ENCODE data around the gene SLC12A9.

Gene SLC12A9

GRCh38 chr7:100884736-100885439, 32.4 kb downstream of the SLC12A9 start:
- DNase-seq (ENCODE audit: low spot score) = peak; percentile 55

DNA sequence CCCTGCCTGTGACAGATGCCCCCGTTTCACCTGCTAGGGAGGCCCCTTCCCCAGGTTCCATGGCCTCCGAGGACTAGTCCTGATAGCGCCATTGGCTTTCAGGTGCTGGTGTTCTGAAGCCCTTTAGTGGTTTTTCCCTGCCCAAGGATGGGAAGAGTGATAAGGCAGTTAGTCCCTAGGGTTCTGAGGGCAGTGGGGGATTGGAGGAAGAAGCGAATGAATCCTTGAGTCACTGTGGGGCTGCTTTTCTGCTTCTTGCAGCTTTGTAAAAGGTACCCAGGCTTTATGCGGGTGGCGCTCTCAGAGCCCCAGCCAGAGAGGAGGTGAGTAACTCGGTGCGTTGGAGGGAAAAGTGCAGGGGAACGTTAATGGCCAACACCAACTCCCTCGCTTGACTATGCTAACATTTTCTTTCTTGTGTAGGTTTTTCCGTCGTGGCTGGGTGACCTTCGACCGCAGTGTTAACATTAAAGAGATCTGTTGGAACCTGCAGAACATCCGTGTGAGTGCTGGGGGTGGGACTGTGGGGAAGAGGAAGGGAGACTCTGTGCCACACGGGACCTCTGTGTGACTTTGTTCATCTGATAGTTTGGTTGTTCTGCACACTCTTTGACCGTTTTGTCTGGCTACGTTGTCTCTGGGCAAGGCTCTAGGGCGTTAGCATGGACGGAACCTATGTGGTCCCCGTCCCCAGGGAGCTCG, 33.1 kb downstream of the SLC12A9 start:
- no peak for DNase-seq (ENCODE audit: low spot score)

- DNase-seq (ENCODE audit: low spot score) = no peak
Measured at GRCh38 chr7:100886142-100886935, 33.8 kb downstream of the SLC12A9 start.

- no peak for DNase-seq (ENCODE audit: low spot score)
Measured at GRCh38 chr7:100886936-100887515, 34.5 kb downstream of the SLC12A9 start.

DNA sequence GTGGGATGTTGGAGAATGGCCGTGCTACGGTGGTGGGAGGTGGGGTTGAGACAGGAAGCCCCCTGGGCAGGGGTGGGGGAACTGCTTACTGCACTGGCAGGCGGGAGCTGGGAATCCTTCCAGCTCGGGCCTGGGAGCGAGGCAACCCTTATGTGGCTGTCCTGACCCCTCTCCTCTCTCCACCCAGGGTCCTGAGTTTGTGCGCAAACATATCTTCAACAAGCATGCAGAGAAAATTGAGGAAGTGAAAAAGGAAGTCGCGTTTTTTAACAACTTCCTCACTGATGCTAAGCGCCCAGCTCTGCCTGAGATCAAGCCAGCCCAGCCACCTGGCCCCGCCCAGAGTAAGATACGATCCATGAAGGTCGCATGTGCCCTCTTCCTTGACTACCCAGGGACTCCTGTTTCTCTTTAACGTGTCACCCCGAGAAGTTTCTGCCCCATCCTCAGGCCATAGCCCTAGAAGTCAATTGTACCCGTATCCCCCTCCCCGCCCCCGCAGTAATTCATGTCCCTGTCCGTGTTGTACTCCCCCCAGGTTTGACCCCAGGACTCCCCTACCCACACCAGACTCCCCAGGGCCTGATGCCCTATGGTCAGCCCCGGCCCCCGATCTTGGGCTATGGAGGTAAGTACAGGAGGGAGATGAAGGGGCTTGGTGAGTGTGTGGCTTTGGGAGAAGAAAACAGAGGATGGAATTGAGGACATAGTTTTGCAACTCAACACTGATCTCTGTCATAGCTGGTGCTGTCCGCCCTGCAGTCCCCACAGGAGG, 35.2 kb downstream of the SLC12A9 start:
- peak; percentile 57 for DNase-seq (ENCODE audit: low spot score)

GRCh38 chr7:100888291-100888987, 35.9 kb downstream of the SLC12A9 start:
- no peak for DNase-seq (ENCODE audit: low spot score)

DNA sequence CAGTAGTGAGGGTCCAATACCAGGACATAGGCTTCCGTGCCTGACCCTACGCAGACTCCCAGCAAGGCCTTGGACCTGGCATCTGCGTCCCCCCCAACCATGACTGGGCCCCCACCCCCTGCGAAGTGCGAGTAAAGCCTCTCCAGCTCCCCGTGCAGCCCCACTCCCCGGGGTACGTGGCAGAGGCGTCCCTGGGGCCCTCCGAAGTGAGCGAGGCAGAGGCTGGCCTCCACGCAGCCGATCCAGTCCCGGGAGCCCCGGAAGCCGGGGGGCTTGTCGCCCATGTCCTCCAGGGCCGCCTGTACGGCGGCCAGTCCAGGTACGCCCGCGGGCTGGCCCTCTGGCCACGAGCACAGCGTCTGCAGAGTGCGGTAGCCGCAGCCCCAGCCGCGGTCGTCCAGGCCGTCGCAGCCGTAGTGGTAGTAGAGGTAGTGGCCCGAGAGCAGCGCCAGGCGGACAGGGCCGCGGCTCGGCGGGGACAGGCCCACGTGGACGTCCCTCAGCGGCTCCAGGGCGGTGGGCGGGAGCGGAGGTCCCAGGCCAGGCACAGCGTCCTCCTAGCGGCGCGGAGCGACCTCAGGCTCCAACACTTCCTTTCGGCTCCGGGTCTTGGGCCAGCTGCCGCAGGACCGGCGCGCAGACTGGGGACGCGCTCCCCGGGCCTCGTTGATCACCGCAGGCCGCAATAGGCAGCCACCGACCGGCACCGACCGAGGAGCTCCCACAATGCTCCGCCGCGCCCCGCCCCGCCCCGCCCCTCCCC, 36.7 kb downstream of the SLC12A9 start, which contains the start of gene UFSP1:
UFSP1 (minus strand) TSS at position 728 of the 763 bp plus-strand sequence; CDS start at position 284, 444 bp downstream.
- DNase-seq (ENCODE audit: low spot score) = no peak

GRCh38 chr7:100890653-100891567, 38.4 kb downstream of the SLC12A9 start:
- DNase-seq (ENCODE audit: low spot score) = no peak

- no peak for DNase-seq (ENCODE audit: low spot score)
Measured at GRCh38 chr7:100891568-100892247, 39.2 kb downstream of the SLC12A9 start.

GRCh38 chr7:100892364-100893317, 40.1 kb downstream of the SLC12A9 start:
- no peak for DNase-seq (ENCODE audit: low spot score)

DNA sequence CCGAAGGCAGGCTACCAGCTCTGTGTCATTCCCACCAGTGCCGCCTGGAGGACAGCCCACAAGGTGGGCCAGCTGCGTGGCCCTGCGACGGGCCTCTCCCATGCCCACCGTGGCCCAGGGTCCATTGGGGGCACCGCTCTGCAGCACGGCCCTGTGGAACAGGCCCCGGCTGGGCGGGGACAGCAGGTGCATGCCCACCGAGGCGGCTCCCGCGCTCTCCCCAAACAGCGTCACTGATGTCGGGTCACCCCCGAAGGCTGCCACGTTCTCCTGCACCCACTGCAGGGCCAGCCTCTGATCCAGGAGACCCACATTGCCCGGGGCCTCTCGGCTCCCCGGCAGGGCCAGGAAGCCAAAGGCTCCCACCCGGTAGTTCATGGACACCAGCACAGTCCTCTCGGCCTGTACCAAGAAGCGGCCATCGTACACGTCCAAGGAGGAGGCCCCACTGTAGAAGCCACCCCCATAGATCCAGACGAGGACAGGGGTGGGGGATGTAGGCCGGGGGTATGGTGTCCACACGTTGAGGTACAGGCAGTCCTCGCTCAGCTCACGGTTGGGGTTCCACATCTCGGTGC, 40.9 kb downstream of the SLC12A9 start:
- DNase-seq (ENCODE audit: low spot score) = no peak

DNA sequence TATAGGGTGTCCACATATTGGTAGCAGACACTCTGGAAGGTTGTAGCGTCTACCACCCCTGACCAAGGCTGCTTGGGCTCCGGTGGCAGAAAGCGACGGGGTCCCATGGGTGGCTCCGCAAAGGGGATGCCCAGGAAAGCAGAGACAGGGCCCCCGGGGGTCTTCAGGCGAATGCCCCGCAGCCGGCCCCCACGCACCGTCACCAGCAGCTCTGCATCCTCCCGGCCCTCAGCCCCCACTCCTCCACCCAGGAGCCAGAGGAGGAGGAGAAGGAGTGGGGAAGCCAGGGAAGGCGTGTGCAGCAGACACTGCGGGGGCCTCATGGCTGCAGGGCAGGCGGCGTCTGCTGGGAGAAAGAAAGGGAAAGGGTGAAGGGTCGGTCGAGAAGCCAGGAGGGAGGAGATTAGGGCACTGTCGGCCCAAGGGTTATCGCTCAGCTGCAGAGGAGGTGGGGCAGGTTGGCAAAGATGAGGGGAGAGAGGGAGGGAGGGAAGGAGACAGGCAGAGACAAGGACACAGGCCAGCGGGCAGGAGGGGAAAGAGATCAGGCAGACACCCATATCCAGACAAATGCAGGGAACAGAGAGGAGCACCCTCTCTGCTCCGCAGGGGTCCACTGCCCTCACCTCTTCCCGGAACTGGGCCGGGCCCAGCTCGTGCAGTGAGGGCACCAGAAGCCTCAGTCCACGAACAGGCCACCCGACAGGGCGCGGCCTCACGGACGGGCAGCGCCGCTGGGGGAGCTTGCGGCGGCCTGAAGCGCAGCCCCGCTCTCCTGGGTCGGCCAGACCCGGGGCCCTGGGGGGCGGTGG, 41.6 kb downstream of the SLC12A9 start:
- DNase-seq (ENCODE audit: low spot score) = no peak

DNA sequence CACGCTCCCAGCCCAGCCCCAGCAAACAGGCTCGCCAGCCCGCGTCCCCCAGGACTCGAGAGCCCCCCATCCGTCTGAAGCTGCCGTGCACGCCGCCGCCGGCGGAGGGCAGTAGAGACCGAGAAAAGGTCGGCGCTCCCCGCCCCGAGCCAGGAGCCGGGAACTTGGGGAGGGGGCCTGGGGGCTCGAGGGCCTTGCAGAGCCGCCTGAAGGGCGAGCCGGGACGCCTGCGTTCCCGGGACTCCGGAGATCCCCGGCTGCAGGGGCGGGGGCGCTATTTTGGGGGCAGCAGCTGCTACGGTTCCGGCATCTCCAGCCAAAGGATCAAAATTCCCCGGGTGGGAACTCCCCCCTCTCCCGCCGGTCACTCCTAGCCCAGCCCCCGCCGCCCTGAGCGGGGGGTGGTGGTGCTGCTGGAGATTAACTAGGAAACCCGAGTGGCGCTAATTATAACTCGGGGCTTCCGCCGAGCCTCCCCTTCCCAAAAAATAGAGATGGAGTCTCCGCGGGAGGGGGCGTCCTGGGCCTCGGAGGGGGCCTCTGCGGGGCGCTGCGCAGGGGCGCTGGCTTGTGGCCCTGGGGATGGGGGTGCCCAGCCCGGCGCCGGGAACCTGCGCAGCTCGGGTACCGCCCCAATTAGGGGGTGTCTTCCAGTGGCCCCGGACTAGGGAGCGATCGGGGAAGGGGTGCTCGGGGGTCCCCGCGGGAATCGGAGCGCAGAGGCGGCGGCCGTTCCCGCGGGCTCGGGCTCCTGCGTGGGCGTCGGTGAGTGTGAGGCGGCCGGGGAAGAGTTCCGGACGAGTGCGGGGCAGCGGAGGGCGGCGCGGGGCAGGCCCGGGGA, 42.6 kb downstream of the SLC12A9 start:
- peak; percentile 46 for DNase-seq (ENCODE audit: low spot score)

DNA sequence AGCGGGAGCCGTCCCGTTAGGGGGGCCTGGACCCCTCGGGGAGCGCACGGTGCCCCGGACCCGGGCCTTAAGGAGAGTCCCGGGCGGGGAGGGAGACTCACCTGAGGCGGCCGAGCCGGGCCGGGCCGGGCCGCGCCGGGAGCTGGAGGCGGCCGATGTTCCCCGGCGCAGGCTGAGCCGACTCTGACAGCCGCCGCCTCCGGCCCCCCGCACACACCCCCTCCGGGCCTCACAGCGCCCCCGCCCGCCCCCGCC, 43.1 kb downstream of the SLC12A9 start, which contains the start of gene ACHE:
ACHE (minus strand) TSS at position 188 of the 255 bp plus-strand sequence. CDS start 1,656 bp downstream, outside the sequence.
- DNase-seq (ENCODE audit: low spot score) = no peak

Measured in CD4-positive, alpha-beta T cell treated with Interleukin-15 for 4 hours (primary cell).